Heart right ventricle (tissue), 16 donors: Measurements from ENCODE around the gene ALDH1A1. TPM values are rescaled to one million over a fixed set of nuclear protein-coding genes. Genes with fewer than 3 reads are reported as not detected.

ENCODE experiments used
- ATAC-seq, 8 donors: fragments of 200-7000 bp; cut with Tn5 transposase; one replicate each; pipeline ENCODE4 v1.9.1; 2020; ENCODE audit warnings: mild to moderate bottlenecking in 8 of 8, moderate library complexity in 8 of 8, moderate number of reproducible peaks in 1 of 8
- DNase-seq, 2 donors: peaks; one replicate each; pipeline ENCODE4 v3.0.0-alpha.2; 2020
- H3K27ac ChIP-seq, 10 donors: fragments of 200-600 bp; sonication (generic) in 2 of 10; one replicate each; pipeline versions ENCODE4 v1.5.0 to v1.8.0; 2020 to 2022; ENCODE audit warnings: mild to moderate bottlenecking in 3 of 10
- H3K27me3 ChIP-seq, 7 donors: fragments of 200-600 bp; one replicate each; pipeline ENCODE4 v1.8.0; 2021 to 2022; ENCODE audit warnings: mild to moderate bottlenecking in 2 of 7
- H3K36me3 ChIP-seq, 9 donors: fragments of 200-600 bp; sonication (generic) in 1 of 9; one replicate each; pipeline versions ENCODE4 v1.5.0 to v1.8.0; 2020 to 2022; ENCODE audit warnings: mild to moderate bottlenecking in 2 of 9
- H3K4me1 ChIP-seq, 9 donors: fragments of 200-600 bp; sonication (generic) in 1 of 9; one replicate each; pipeline versions ENCODE4 v1.5.0 to v1.8.0; 2020 to 2022; ENCODE audit warnings: mild to moderate bottlenecking in 4 of 9
- H3K4me3 ChIP-seq, 10 donors: fragments of 200-600 bp; sonication (generic) in 2 of 10; one replicate each; pipeline versions ENCODE4 v1.5.0 to v1.8.0; 2020 to 2022; ENCODE audit warnings: mild to moderate bottlenecking in 7 of 10, moderate library complexity in 2 of 10
- H3K9me3 ChIP-seq, 11 donors: fragments of 200-600 bp in 10 of 11; sonication (generic) in 2 of 11; one replicate each; pipeline versions ENCODE4 v1.5.0 to v1.8.0; 2013 to 2022; ENCODE audit warnings: mild to moderate bottlenecking in 2 of 11, control low read depth in 1 of 11, moderate library complexity in 1 of 11
- WGBS, 2 donors: extraction: QIAGEN DNeasy Blood & Tissue Kit; methylation state at CpG; one replicate each; pipeline ENCODE4 v1.1.7; 2013; ENCODE audit warnings: inconsistent platforms in 1 of 2; 5-methylcytosine and 5-hydroxymethylcytosine counted together
- intact Hi-C, 10 donors: fragments of 100-400 bp; cut with DNase I; formaldehyde crosslinking; loops; one replicate each; pipeline versions ENCODE4 v1.11.1 to v1.14.2; 2022
- polyA plus RNA-seq, 2 donors: library from polyadenylated mRNA; stranded (reverse); fragments of 200-250 nt; gene quantifications; one replicate each; pipeline ENCODE4 v1.2.3, GENCODE V29; 2013
- total RNA-seq, 10 donors: library from RNA; stranded (reverse); fragmentation: NEBNext Ultra II Directional in 3 of 10; extraction: Animal tissue kit (Norgen Biotek cat#: 25700) in 3 of 10; gene quantifications; one replicate each; pipeline versions ENCODE4 v1.2.1 to v1.2.4, GENCODE V29; 2021 to 2023
- TF ChIP-seq, protein P1 (sequence below), 9 donors: fragments of 200-600 bp; sonication (generic) in 2 of 9; IDR thresholded peaks; one replicate each; pipeline versions ENCODE4 v1.5.0 to v1.8.0; 2021 to 2022; ENCODE audit warnings: antibody characterized with exemption in 9 of 9, mild to moderate bottlenecking in 5 of 9, moderate library complexity in 1 of 9
- donor health status: Arrhythmogenic right ventricular cardiomyopathy.
- donor health status: ischemic (EF 13 %, LVEDD 7.1; RV severe dilation, severe dysfunction).
- donor health status: healthy with polysubstance abuse.
- donor health status: DM: no; HTN: yes; CAD: no.
- donor health status: DM: no; HTN: no; CAD: no.
- donor health status: ischemic (EF 25% LVEDD 6.9; RV normal size, moderate dysfunction).
- donor health status: ischemic (EF 25% LVEDD 5.7; RV mildly dilated, moderate dysfunction).
- donor health status: healthy.
- donor health status: DM: yes; HTN: yes; CAD: no.
- donor health status: Ischemic cardiomyopathy.
- donor health status: ischemic (EF 35%, LVEDD 5.7; RV mildly dilated, moderate dysfunction).
- donor health status: nonischemic (EF 11% LVEDD 7.7; RV severe dilation, severe dysfunction).
- donor health status: DM: yes; HTN: yes; CAD: no.
- donor health status: PGD.
- donor health status: ischemic (EF 29% LVEDD 5.4; RV normal size, mild dysfunction).
- donor health status: nonischemic (EF 23%, LVEDD 6.1; RV moderate dilation, normal function).

ALDH1A1 gene
- total and polyA plus RNA-seq, 12 donors = 4.3 to 32.8 (median 11.1) TPM

DNA sequence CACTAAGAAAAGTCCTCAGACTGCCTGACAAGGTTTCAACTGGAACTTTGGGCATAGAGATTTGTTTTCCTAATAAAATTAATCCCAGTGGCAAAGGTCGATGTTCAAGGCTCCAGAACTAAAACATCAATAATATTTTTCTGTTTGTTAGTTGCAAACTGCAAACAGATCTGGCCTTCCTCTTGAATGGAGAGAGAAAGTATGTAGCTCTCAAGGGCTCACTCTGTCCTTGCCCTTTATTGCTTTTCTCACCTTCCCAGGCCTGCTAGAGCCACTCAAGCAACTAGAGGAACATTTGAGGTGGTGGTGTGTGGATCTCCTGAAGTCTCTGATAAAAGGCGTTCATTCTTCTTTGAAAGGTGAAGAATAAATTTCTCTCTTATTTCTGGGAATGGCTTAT lies 16.6 kb downstream of the ALDH1A1 start:
- TF ChIP-seq, protein P1, sequence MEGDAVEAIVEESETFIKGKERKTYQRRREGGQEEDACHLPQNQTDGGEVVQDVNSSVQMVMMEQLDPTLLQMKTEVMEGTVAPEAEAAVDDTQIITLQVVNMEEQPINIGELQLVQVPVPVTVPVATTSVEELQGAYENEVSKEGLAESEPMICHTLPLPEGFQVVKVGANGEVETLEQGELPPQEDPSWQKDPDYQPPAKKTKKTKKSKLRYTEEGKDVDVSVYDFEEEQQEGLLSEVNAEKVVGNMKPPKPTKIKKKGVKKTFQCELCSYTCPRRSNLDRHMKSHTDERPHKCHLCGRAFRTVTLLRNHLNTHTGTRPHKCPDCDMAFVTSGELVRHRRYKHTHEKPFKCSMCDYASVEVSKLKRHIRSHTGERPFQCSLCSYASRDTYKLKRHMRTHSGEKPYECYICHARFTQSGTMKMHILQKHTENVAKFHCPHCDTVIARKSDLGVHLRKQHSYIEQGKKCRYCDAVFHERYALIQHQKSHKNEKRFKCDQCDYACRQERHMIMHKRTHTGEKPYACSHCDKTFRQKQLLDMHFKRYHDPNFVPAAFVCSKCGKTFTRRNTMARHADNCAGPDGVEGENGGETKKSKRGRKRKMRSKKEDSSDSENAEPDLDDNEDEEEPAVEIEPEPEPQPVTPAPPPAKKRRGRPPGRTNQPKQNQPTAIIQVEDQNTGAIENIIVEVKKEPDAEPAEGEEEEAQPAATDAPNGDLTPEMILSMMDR (IDR thresholded peaks at IDR 0.05) = no peak
- H3K27me3 ChIP-seq = no peaks in the 10 kb centered on the region
- H3K27ac ChIP-seq = no peak overlapping the region

DNA sequence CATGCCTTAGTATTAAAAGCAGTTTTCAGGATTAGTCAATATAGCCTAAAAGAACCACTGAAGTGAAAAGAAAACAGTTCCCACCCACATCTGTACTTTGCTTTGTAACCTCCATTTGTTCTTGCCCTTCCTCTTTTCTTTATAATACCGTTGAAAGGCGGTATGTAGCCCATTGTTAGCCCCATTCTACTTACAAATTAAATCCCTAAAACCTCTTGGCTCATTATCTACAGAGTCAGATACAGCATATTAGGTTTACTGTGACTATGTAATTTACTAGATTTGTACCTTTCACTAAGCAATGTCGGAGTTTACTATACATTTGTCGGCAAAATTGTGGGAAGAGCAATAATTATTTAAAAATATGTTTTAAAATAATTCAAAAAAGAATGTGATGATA lies 17.3 kb downstream of the ALDH1A1 start:
- TF ChIP-seq, protein P1 (IDR thresholded peaks at IDR 0.05) = no peak
- intact Hi-C loops = no loop called here
- Histone ChIP-seq H3K36me3 (no peaks in the 10 kb centered on the region), H3K4me1 (no peaks in the 10 kb centered on the region), H3K4me3 (no peak overlapping the region), H3K27ac (no peak overlapping the region), H3K9me3 (no peaks in the 10 kb centered on the region), H3K27me3 (no peaks in the 10 kb centered on the region)
- no peak for ATAC-seq
- DNase-seq = no peak
- 89 to 93% methylated on average over 4 of the region's 4 CpGs for WGBS, 2 donors

More for the DNA sequence above, 16.6 kb downstream of the ALDH1A1 start:
- Histone ChIP-seq H3K4me1 (no peaks in the 10 kb centered on the region), H3K4me3 (no peak overlapping the region), H3K9me3 (no peaks in the 10 kb centered on the region), H3K36me3 (no peaks in the 10 kb centered on the region)
- ATAC-seq (no peak), DNase-seq (no peak)
- WGBS, 2 donors = 79 to 81% methylated on average over 2 of the region's 2 CpGs
- intact Hi-C loops = no loop called here

DNA sequence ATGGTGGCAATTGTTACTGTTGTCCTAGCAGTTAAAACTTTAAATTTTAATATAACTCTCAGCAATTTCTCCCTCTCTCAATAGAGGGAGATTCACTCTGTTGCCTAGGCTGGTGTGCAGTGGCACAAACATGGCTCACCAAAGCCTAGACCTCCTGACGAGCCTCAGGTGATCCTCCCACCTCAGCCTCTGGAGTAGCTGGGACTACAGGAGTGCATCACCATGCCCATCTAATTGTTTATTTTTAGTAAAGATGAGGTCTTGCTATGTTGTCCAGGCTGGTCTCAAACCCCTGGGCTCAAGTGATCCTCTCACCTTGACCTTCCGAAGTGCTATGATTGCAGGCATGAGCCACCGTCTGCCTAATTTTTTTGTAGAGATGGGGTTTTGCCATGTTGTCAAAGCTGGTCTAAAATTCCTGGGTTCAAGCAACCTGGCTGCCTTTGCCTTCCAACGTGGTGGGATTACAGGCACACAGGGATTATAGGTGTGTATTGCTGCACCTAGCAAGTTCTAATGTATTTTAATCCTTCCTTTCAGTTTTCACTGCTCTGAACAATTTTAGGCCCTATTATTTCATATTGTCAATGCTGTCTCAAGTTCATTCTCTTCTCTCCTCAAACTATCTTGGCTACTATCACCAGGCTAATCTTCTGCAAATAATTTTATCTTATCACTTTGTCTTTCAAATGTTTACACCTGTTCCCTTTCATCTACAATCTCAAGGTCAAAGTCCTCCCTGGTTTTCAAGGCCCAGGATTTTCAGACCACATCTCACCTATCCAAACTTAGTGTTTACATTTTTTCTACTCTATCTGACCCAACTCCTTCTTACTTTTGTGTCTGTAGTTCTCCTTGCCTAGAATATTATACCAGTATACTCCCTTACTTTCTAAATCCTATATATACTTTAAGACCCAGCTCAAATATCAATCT lies 18.9 kb downstream of the ALDH1A1 start:
- TF ChIP-seq, protein P1 (IDR thresholded peaks at IDR 0.05) = no peak
- DNase-seq (no peak), ATAC-seq (no peak)
- Histone ChIP-seq H3K4me1 (no peaks in the 10 kb centered on the region), H3K27me3 (no peaks in the 10 kb centered on the region), H3K27ac (no peak overlapping the region), H3K36me3 (no peaks in the 10 kb centered on the region), H3K9me3 (no peaks in the 10 kb centered on the region), H3K4me3 (no peak overlapping the region)
- intact Hi-C loops = no loop called here
- 82 to 88% methylated on average over 4 of the region's 4 CpGs for WGBS, 2 donors

DNA sequence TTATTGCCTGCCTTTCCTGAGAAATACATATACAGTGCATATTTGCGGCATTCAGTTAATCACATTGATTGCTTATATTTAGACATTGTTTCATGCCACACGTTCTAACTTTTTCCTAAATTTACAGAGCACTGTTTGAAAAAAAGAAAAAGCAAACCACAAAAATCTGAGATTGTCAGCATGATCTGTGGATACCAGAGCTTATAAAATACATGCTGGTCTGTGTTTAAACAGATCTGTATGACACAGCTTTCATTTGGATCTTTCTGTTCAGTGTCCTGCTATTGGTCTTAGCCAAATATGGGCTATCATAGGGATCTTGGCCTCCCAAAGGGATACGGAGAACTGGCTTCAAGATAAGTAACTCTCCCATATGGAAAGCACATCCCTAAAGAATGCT lies 20.2 kb downstream of the ALDH1A1 start:
- no peak overlapping the region for H3K4me3 ChIP-seq
- TF ChIP-seq, protein P1 (IDR thresholded peaks at IDR 0.05) = no peak
- DNase-seq (no peak), ATAC-seq (no peak)
- no peak overlapping the region for H3K27ac ChIP-seq
- no peaks in the 10 kb centered on the region for H3K9me3 ChIP-seq
- H3K36me3 ChIP-seq = no peaks in the 10 kb centered on the region
- no peaks in the 10 kb centered on the region for H3K4me1 ChIP-seq
- intact Hi-C loops = no loop called here
- 64 to 73% methylated on average over 3 of the region's 3 CpGs for WGBS, 2 donors
- no peaks in the 10 kb centered on the region for H3K27me3 ChIP-seq
